HG03432 (cell line): ENCODE results near the gene ZNF280A.

Experiments used
- ATAC-seq: cut with Tn5 transposase; IDR thresholded peaks from one replicate; pipeline ENCODE4 v1.9.1; 2021; ENCODE audit warnings: mild to moderate bottlenecking, moderate library complexity; ENCODE audit not compliant: unreplicated experiment

ZNF280A gene, protein sequence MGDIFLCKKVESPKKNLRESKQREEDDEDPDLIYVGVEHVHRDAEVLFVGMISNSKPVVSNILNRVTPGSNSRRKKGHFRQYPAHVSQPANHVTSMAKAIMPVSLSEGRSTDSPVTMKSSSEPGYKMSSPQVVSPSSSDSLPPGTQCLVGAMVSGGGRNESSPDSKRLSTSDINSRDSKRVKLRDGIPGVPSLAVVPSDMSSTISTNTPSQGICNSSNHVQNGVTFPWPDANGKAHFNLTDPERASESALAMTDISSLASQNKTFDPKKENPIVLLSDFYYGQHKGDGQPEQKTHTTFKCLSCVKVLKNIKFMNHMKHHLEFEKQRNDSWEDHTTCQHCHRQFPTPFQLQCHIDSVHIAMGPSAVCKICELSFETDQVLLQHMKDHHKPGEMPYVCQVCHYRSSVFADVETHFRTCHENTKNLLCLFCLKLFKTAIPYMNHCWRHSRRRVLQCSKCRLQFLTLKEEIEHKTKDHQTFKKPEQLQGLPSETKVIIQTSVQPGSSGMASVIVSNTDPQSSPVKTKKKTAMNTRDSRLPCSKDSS

DNA sequence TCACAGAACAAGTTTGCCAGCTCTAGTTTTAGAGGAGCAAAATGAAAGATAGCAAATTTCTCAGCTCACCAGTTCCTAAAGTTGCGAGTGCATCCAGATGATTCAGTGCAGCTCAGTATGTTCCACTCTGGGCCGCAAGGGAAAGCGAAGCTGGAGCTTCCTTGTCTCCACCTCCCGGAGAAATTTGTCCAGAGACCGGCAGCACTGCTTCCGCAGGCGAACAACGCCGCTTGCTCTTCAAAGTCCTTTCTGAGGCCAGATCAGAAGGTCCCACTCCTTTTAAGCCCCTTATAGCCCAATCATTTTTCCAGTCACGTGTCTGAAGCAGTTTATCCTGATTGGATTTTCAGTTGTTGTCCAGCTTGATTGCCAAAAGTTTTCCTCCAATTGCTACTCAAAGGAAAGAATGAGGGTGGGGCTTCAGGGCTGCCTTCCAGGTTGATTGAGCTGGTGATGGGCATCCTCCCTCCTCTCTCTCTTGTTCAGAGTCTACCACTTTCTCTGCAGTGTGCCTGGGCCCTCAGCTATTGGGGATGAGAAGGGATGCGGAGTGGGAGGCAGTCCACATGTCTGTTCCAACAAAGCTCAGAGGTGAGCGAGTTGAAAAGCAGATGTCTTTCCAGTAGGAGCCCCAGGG, at the start of gene ZNF280A:
Gene ZNF280A (minus strand): TSS at position 251 of the 637 bp plus-strand sequence. CDS start 4,640 bp downstream, outside the sequence.
- ATAC-seq, result no peak

DNA sequence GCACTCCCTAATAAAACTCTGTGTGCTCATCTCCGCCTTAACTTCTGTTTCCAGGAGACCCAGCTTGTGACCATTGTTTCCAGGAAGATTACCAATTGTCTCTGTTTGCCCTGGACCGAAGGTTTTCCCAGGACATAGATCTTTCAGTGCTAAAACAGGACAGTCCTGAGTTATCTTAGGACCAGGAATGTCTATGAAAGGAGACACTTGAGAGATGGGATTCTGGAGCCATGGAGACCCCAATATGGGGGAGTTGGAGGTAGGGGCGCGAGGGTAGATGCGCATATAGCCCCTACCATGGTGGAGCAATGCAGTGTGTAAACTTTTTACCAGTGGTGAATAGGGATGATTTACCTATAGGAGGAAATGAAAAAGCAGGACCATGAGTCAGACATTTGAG, 49.1 kb upstream of the ZNF280A start:
- no peak for ATAC-seq

DNA sequence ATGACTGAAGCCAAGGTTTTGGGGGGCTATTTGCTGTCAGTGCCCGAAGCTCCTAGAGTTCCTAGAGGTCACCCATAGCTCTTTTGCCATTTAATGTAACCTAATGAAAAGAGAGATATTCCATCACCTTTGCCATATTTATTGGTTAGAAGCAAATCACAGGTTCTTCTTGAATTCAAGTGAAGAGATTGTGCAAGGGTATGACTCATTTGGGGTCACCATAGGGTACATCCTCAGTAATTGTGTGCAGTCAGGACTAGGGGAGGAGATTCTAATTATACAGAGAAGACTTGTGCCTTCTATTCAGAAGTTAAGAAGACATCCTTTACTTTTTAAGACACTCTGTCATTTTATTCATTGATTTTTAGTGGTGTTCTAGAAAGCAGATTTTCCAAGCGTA, 45.9 kb upstream of the ZNF280A start:
- ATAC-seq, result no peak

DNA sequence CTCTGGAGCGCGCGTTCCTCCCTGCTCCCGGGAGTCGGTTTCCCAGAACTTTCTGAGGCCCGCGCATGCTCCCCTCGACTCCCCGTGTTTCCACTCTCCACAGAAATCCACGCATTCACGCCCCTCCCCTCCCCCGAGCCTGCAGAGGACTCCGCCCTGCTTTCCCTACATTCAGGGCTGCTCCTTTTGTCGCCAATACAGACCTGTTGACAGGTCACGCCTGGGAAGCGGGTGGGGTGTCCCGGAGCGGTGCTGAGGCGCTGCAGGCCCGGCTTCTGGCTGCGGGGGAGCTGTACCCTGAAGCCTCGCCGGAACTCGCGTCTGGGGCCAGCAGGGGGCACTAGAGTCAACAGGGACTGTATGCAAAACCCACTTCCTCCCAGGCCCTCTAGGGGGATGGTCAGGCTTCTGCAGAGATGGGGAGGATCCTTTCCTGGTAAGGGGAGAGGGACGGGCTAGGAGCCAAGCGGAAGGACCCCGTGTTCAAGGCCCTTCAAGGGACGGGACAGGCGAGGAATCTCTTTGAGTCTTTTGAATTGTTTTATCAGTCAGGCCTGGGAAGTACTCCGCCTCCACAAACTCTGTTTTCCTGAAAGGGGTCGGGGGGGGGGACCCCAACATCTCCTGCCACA, 39.0 kb upstream of the ZNF280A start, which contains the start of gene PRAME:
Gene PRAME (minus strand): TSS at position 294 of the 632 bp plus-strand sequence. CDS start 2,433 bp downstream, outside the sequence.
- no peak for ATAC-seq

DNA sequence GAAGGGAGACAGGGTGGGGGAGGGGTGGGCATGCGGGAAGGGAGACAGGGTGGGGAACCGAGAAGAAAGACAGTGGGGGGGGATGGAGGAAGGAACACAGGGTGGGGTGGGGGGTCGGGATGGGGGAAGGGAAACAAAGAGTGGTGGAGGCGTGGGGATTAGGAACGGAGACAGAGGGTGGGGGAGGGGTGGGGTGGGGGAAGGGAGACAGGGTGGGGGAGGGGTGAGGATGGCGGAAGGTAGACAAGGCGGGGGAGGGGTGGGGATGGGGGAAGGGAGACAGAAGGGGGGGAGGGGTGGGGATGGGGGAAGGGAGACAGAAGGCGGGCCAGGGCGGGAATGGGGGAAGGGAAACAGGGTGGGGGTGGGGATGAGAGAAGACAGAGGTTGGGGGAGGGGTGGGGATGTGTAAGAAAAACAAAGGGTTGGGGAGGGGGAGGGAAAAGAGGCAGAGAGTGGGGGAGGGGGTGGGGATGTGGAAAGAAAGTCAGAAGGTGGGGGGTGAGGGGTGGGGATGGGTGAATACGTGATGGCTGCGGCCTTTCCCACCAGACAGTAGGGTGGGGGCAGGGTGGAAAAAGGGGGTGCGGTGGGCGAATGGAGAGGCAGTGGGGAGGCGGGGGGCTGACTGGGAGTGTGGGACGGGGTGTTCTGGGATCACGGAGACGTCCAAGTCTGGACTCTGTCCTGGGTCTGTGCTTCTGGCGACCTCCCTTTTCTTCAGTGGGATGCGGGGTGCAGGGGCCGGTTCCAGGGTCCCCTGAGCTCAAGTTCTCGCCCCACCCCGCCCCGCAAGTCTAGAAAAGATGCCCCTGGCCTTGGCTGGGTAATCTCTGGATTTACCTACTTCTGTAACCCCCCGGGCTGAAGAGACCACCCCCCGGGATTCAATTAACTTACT, 38.3 kb upstream of the ZNF280A start:
- ATAC-seq, result no peak

DNA sequence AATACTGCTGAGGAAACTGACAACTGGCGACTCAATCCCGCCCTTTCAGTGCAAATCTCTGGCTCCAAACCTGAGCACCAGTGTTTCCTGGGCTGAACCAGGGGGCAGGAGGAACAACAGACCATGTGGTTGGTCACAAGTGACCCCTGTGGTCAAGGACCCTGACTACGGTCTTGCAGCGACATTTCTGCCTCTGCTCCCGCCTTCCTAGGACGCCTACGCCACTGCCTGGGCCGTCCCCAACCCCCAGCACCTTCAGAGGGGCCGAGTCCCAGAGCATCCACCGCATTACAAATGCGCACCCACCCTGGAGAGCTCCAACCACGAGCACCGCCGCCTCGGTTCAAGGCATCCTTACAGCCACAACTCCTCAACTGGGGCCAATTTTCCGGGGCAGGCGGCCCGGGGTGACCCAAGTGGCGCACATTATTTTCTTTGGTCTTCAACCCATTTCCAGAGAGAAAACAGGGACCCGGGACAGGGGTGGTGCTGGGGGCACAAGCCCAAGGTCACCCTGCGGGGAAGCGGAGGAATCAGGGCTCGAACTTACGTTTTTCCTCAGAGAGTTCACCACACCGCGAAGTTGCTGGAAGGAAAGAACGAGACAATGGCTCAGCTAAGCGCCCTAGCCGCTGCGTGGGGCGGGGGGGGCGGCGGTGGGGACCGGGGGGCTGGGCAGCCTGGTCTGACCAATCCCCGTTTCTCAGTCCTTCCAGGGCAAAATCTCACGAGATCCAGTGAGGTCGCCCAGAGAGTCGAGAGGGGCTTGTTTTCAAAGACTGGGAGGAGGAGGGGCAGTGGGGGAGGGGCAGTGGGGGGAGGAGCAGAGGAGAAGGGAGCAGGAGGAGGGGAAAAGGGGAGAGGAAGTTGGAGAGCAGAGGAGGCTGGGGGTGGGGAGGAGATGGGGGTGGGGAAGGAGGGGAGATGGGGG, 37.2 kb upstream of the ZNF280A start:
- no peak for ATAC-seq

DNA sequence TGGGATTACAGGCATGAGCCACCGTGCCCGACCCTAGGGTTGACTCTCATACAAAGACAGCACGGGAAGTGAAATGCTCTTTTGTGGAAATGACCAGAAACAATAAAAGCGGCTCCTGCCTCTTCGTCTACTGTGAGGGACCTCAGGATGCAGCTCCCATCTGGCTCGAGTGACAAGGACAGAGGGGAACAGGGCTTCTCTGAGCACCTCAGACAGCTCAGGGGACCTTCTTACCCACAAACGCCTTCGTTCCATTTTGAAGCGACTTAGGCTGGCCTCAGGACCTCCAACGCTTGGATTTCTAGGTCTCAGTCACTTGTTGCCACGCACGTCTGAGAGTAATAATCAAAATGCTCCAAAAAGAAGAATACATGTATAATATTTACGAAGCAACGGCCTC, 36.5 kb upstream of the ZNF280A start:
- no peak for ATAC-seq

DNA sequence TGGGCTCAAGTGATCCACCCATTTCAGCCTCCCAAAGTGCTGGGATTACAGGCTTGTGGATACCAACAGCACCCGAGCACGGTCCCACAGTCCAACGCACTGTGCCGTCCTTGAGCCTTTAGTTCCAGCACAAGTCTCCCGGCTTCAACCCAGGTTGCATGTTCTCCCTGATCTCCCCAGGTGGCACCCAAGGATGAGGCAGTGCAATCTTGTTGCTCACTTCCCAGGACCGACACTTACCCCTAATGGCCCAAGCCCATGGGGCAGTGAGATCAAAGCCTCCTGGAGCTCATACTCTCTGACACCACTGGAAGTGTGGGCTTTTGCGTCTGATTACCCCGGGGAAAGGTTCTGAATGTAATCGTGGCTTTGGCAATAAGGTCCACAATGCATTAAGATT, 35.5 kb upstream of the ZNF280A start:
- no peak for ATAC-seq

DNA sequence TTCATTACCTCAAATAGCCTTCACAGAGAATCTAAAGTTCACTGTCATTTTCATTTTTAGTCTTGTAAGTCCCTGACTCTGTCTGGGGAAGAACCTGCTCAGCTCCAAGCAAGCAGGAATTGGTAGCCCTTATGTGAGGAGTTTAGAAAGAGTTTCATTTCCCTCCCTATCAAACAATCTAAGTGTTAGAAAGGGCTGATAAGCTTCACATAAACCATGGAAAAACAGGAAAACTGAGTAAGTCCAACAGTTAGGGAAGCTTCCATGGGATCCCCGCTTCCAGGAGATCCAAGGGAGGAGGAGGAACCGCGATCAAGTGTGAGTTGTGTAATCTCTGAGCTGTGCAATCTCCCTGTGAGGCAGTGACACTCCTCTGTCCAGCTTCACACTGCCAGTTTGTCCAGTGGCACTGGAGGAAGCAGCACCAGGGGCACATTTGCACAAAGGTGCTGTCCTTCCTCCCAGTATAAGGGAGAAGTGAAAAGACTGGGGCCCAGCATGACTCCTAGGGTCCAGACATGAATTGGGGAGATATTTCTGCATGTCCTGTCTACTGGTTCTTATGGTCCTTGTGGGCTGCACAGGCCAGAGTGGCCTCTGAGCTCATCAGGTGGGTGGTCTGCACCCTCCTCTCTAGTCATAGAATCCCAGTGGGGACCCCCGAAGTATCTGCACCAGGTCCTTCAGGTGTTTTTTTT, 34.7 kb upstream of the ZNF280A start:
- no peak for ATAC-seq

DNA sequence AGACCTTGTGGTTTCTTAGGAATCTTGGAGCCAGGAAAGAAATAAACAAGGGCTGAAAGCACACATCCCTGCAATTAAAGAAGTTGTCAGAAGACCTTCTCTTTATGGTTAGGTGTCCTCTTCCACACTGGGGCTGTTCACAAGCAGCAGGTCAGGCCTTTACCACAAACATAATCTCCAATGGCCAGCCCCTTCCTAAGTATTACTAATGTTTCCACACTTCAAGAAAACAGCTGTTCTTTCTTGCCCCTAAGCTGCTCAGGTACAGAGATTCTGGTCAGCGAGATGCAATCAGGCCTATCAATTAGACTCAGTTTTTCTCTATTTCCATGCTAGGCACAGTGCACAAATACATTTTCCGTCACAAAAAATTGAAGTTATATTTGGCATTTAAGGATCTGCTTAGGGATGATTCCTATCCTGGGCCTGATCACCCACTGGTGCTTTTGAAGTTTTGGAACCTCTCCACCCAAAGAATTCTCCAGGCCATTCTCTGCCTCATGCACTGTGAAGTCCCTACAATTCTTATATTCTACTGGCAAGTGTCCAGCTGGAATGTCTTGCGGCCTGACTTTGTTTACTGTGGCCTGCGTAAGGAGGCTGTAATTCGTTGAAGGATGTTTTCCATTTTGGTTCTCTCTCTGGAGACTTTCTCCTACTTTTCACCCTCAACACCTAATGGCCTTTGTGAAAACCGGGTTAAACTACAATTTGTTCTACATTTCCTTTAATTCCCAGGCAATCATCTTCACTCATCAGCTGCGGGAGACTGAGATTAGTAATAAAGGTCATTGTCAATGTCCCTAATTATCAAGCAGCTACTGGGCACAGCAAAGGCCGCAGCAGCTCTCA, 33.9 kb upstream of the ZNF280A start:
- no peak for ATAC-seq

DNA sequence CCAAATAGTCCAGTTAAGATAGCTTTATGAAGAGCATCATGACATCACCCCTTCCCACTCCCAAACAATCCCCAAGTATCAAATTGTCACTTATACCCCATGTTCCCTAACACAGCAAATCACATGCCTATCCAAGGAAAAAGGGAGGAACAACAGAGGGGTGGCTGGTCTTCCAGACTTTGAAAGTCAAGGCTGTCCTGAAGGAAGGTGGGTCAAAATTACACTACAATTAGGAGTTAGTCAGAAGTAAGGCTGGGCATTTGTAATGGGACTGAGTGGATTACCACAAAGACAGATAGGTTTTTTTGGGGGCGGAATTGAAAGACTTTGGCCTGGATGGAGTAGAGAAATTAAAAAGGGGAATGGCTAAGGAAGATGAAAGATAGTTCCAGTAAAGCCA, 33.1 kb upstream of the ZNF280A start:
- ATAC-seq, result no peak

DNA sequence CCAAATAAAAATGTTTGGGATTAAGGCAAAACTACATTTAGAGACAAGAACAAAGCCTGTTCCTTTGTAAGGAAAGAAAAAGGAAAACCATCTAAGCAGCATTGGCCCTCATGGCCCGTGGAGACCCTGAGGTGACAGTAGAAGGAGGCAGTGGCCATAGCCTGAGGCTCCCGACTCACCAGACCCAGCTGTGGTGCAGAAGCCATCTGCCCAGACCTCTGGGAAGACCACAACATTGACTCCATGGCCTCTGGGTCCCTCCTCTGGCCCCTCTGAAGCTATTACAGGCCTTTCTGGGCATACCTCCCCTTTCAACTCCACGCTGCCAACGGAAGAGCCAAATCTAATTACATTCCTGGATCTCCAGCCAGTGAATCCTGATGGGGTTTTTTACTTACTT, 32.6 kb upstream of the ZNF280A start:
- ATAC-seq, result no peak

DNA sequence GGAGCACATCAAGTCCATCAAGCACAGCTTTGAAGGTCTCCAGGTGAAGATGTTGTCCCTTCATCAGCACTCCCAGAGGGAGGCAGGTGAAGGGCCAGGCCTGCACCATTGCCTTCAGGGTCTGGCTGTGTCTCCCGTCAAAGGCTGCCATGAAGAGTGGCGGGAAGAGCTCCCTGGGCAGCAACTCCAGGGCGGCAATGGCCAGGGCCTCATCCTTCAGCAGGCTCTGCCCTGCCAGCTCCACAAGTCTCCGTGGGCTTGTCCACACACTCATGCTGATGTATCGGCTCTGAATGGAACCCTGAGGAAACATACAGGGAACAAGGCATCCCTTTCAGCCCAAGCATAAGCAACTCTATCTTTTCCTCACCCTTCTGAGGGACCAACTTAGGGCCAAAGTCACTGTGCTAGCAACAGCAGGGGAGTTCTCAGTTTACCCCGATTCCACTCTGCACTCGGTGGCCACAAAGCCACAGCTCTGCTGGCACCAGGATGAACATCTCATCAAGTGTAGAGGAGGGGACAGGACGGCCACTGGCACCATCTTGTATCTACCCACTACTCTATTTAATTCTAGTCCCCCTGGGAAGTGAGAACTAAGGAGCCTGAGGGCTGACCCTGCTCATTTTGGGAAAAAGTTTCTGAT, 30.8 kb upstream of the ZNF280A start:
- no peak for ATAC-seq

DNA sequence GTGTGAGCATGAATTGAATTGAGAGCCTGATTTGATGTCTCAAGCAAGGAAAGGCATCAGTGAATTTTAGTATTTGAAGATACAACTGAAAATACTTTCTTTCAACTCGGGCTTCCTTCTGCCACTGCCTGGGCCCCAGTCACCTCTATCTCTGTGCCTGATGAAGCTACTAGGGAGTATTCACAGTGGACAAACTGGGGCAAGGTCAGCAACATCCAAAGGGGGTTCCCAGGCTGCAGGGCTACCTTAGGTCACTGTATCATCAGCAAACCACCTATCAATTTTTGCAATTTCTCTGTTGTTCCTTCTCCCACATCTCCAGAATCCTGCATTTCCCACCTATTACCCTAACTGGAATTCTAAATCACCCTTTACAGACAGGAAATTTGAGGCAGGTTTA, 28.8 kb upstream of the ZNF280A start:
- ATAC-seq, result no peak

DNA sequence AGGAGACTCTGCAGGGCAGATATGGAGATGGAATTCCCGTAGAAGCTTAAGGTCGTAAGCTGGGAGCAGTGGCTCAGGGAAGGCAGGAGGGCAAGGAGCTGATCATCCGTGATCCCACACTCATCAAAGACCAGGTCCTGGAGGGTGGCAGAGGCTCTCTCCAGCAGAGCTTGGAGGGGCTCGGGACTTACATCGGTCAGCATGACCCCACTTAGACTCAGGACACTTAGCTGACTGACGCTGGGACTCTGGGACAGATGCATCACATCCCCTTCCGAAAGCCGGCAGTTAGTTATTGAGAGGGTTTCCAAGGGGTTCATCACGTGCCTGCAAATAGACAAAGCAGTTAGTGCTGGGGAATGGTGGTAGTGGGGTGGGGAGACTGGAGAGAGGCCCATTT, 28.2 kb upstream of the ZNF280A start:
- no peak for ATAC-seq

DNA sequence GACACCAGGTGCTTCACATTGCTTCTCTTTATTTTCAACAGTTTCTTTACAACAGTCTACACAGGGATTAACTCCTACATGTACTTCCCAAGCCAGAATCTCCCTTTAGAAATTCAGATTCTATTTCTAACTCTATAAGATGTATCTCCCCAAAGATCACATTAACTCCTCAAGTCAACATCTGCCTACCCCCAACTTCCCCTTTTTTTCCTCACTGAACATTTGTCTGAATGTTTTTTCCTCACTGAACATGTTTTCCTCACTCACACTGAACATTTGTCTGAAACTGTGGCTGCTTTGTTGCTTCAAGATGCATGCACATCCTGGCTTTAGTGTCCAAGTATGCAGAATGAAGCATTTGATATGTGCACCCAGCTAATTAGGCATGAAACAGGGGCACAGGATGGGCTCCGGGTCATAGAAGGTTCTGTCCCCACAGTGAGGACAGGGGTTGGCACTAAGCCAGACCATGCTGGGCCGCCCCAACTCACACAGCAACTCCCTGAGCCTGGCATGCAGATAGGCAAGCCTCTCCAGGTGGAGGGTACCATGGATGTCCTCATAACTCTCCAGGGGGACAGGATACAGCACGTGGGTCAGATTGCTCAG, 27.7 kb upstream of the ZNF280A start:
- no peak for ATAC-seq

DNA sequence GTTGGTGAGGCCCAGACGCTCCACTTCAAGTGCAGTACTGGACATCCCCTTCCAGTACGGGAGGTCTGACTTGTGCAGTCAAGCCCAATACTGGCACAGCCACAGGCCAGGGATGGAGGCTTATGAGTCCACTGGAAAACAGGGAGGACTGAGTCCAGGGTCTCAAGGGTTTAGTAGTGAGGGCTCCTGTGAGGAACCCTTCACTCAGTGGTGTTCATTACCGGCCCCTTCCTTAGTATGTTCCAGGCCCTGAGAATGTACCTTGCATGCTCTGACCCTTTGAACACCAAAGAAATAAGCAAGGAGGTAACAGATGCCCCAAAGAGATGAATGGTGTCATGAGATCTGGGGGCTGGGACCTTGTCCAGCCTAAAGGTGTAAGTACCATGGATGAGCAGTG, 27.2 kb upstream of the ZNF280A start:
- no peak for ATAC-seq
